GM23338 (cell line): ENCODE data around the gene FES. TPM values are rescaled to one million over a fixed set of nuclear protein-coding genes. Genes with fewer than 3 reads are reported as not detected.

Source experiments
- ATAC-seq: fragments of 200-7000 bp; cut with Tn5 transposase; 3 replicates; pipeline ENCODE4 v1.9.1; 2020
- DNase-seq: peaks from one replicate; pipeline ENCODE4 v3.0.0-alpha.2; 2015; ENCODE audit warnings: low spot score
- H2AFZ ChIP-seq: fragments of 200-600 bp; sonication (generic); 2 replicates; pipeline ENCODE4 v1.8.0; 2016; ENCODE audit warnings: antibody characterized with exemption, mild to moderate bottlenecking, moderate library complexity
- H3F3A ChIP-seq: fragments of 200-600 bp; sonication (generic); replicated peaks from 2 replicates; pipeline ENCODE4 v1.8.0; 2017; ENCODE audit warnings: antibody characterized with exemption, mixed run types, low read depth
- H3K27ac ChIP-seq: fragments of 200-600 bp; sonication (generic); 2 replicates; pipeline ENCODE4 v1.6.1; 2016; ENCODE audit warnings: low read depth
- H3K27me3 ChIP-seq: fragments of 200-600 bp; sonication (generic); 2 replicates; pipeline ENCODE4 v1.8.0; 2016; ENCODE audit warnings: mild to moderate bottlenecking, mixed run types, moderate library complexity; ENCODE audit not compliant: insufficient read depth
- H3K36me3 ChIP-seq: fragments of 200-600 bp; sonication (generic); 2 replicates; pipeline ENCODE4 v1.8.0; 2016; ENCODE audit warnings: mild to moderate bottlenecking; ENCODE audit not compliant: insufficient read depth
- H3K4me1 ChIP-seq: fragments of 200-600 bp; sonication (generic); 2 replicates; pipeline ENCODE4 v1.8.0; 2016; ENCODE audit warnings: mild to moderate bottlenecking, moderate library complexity; ENCODE audit not compliant: insufficient read depth
- H3K4me2 ChIP-seq: fragments of 200-600 bp; sonication (generic); 2 replicates; pipeline ENCODE4 v1.7.1; 2017; ENCODE audit warnings: mixed run types
- H3K4me3 ChIP-seq: fragments of 200-600 bp; sonication (generic); 2 replicates; pipeline ENCODE4 v1.6.1; 2016; ENCODE audit warnings: mixed run types
- H3K79me2 ChIP-seq: fragments of 200-600 bp; sonication (generic); replicated peaks from 2 replicates; pipeline ENCODE4 v1.8.0; 2017; ENCODE audit warnings: mild to moderate bottlenecking; ENCODE audit not compliant: insufficient read depth
- H3K9me2 ChIP-seq: fragments of 200-600 bp; sonication (generic); 2 replicates; pipeline ENCODE4 v1.8.0; 2017; ENCODE audit not compliant: insufficient read depth
- H4K20me1 ChIP-seq: fragments of 200-600 bp; sonication (generic); replicated peaks from 2 replicates; pipeline ENCODE4 v1.8.0; 2017; ENCODE audit warnings: mild to moderate bottlenecking; ENCODE audit not compliant: insufficient read depth
- H3K27ac Mint-ChIP-seq: 2 replicates; pipeline ENCODE4 v1.8.0; 2020; ENCODE audit warnings: inconsistent platforms, mild to moderate bottlenecking, moderate library complexity, mixed read lengths
- H3K27me3 Mint-ChIP-seq: 3 replicates; pipeline ENCODE4 v1.8.0; 2022; ENCODE audit warnings: low read depth, mild to moderate bottlenecking, moderate library complexity, mixed read lengths, inconsistent platforms; ENCODE audit not compliant: insufficient read depth, poor library complexity
- H3K36me3 Mint-ChIP-seq: 3 replicates; pipeline ENCODE4 v1.8.0; 2021; ENCODE audit warnings: low read depth, mild to moderate bottlenecking, inconsistent platforms, moderate library complexity, mixed read lengths
- H3K4me1 Mint-ChIP-seq: 3 replicates; pipeline ENCODE4 v1.8.0; 2020; ENCODE audit warnings: mild to moderate bottlenecking, inconsistent platforms, mixed read lengths
- H3K4me3 Mint-ChIP-seq: 3 replicates; pipeline ENCODE4 v1.8.0; 2021; ENCODE audit warnings: moderate library complexity, mild to moderate bottlenecking, inconsistent platforms, mixed read lengths
- H3K9me3 Mint-ChIP-seq: 3 replicates; pipeline ENCODE4 v1.8.0; 2020; ENCODE audit warnings: moderate library complexity, mild to moderate bottlenecking, inconsistent platforms, mixed read lengths
- CREB1 ChIP-seq: fragments of 250-450 bp; sonication (Bioruptor Pico); IDR thresholded peaks from 2 replicates; pipeline ENCODE4 v1.5.0; 2020; ENCODE audit warnings: low read depth, mild to moderate bottlenecking, moderate library complexity
- CTCF ChIP-seq, 2 experiments: fragments of 200-600 bp in 1 of 2; sonication (generic) in 1 of 2; conservative IDR thresholded peaks; 2 replicates each; pipeline versions ENCODE4 v1.5.1 to v1.6.1; 2016 to 2017; ENCODE audit warnings: antibody characterized with exemption in 2 of 2, low read depth in 2 of 2, mild to moderate bottlenecking in 2 of 2, moderate library complexity in 1 of 2
- ETS1 ChIP-seq: IDR thresholded peaks from 2 replicates; pipeline ENCODE4 v1.6.1; 2016; ENCODE audit warnings: antibody characterized with exemption
- EZH2 ChIP-seq: fragments of 200-600 bp; sonication (generic); IDR thresholded peaks from one replicate; pipeline ENCODE4 v1.8.0; 2017; ENCODE audit warnings: antibody characterized with exemption, mild to moderate bottlenecking, low read depth; ENCODE audit not compliant: unreplicated experiment
- EZH2phosphoT487 ChIP-seq: fragments of 200-600 bp; sonication (generic); IDR thresholded peaks from one replicate; pipeline ENCODE4 v1.8.1; 2018; ENCODE audit warnings: antibody characterized with exemption; ENCODE audit not compliant: unreplicated experiment
- JUNB ChIP-seq: IDR thresholded peaks from one replicate; pipeline ENCODE4 v1.6.1; 2016; ENCODE audit warnings: antibody characterized with exemption; ENCODE audit not compliant: unreplicated experiment
- NANOG ChIP-seq: IDR thresholded peaks from 2 replicates; pipeline ENCODE4 v1.6.1; 2016; ENCODE audit warnings: antibody characterized with exemption, borderline replicate concordance
- POLR2AphosphoS5 ChIP-seq: IDR thresholded peaks from 2 replicates; pipeline ENCODE4 v1.6.1; 2016; ENCODE audit warnings: antibody characterized with exemption, low read depth
- REST ChIP-seq: IDR thresholded peaks from one replicate; pipeline ENCODE4 v1.6.1; 2018; ENCODE audit warnings: antibody characterized with exemption; ENCODE audit not compliant: unreplicated experiment
- STAT1 ChIP-seq: IDR thresholded peaks from one replicate; pipeline ENCODE4 v1.6.1; 2016; ENCODE audit warnings: antibody characterized with exemption; ENCODE audit not compliant: unreplicated experiment
- ZNF114 ChIP-seq: fragments of 250-450 bp; sonication (Bioruptor Pico); IDR thresholded peaks from 2 replicates; pipeline ENCODE4 v1.5.0; 2020; ENCODE audit warnings: mild to moderate bottlenecking, moderate library complexity
- ZNF331 ChIP-seq: fragments of 250-450 bp; sonication (Bioruptor Pico); IDR thresholded peaks from 2 replicates; pipeline ENCODE4 v1.5.0; 2020; ENCODE audit warnings: low read depth, mild to moderate bottlenecking, moderate library complexity
- ZNF462 ChIP-seq: fragments of 250-450 bp; sonication (Bioruptor Pico); IDR thresholded peaks from 2 replicates; pipeline ENCODE4 v1.5.0; 2020; ENCODE audit warnings: mild to moderate bottlenecking, moderate library complexity
- polyA plus RNA-seq: library from polyadenylated mRNA; unstranded; fragments of >200 nt; fragmentation: Nextera tagmentation; extraction: Ambion mirVana; gene quantifications from 2 replicates; pipeline ENCODE4 v1.2.1, GENCODE V29; 2016
- total RNA-seq: library from RNA; depleted of rRNA; stranded (reverse); fragments of >200 nt; shearing (Covaris generic); gene quantifications from 2 replicates; pipeline ENCODE4 v1.2.3, GENCODE V29; 2014

The FES gene
- total and polyA plus RNA-seq, 2 experiments from 2014 or later, result 2.7 to 14.4 TPM

- H3K4me3 Mint-ChIP-seq, result no peak overlapping the region
- H3K36me3 Mint-ChIP-seq, result peaks cover 24% of the 10 kb centered on the region
- H4K20me1 ChIP-seq, result no peaks in the 10 kb centered on the region
- H3K27ac Mint-ChIP-seq, result no peak overlapping the region
- no peak overlapping the region for H2AFZ ChIP-seq
- peaks cover 22% of the 10 kb centered on the region for H3K79me2 ChIP-seq
- no peak overlapping the region for H3K4me2 ChIP-seq
- peaks cover 26% of the 10 kb centered on the region for H3K4me1 ChIP-seq
- H3K9me3 Mint-ChIP-seq, result no peaks in the 10 kb centered on the region
- no peaks in the 10 kb centered on the region for H3K9me2 ChIP-seq
- peaks cover 3% of the 10 kb centered on the region for H3F3A ChIP-seq
- peaks cover 30% of the 10 kb centered on the region for H3K4me1 Mint-ChIP-seq
- H3K27ac ChIP-seq, result no peak overlapping the region
- no peak overlapping the region for H3K4me3 ChIP-seq
- TF ChIP-seq ZNF331 (CRISPR knock-in tag) (no peak), CREB1 (CRISPR knock-in tag) (no peak), NANOG (no peak), STAT1 (no peak), REST (no peak), ZNF462 (CRISPR knock-in tag) (no peak), EZH2 (no peak), JUNB (no peak), CTCF (conservative IDR thresholded peaks at IDR 0.05; ENCODE audit: low read depth in 2 of 2) (no peak), EZH2phosphoT487 (no peak), ZNF114 (no peak), POLR2AphosphoS5 (no peak), ETS1 (no peak)
- ATAC-seq (no peak), DNase-seq (no peak)
- no peaks in the 10 kb centered on the region for H3K27me3 ChIP-seq
- H3K36me3 ChIP-seq, result no peaks in the 10 kb centered on the region; the same call in 1 of the 2 replicates
- H3K27me3 Mint-ChIP-seq, result peaks cover 5% of the 10 kb centered on the region
These were observed 8.7 kb upstream of the FES start for GRCh38 chr15:90875549-90875981.
